ENCODE results near the gene HLA-DQA2. TPM values are rescaled to one million over a fixed set of nuclear protein-coding genes. Genes with fewer than 3 reads are reported as not detected.

Gene HLA-DQA2
- total RNA-seq, 1 experiment from 2014 or later = not detected

DNA sequence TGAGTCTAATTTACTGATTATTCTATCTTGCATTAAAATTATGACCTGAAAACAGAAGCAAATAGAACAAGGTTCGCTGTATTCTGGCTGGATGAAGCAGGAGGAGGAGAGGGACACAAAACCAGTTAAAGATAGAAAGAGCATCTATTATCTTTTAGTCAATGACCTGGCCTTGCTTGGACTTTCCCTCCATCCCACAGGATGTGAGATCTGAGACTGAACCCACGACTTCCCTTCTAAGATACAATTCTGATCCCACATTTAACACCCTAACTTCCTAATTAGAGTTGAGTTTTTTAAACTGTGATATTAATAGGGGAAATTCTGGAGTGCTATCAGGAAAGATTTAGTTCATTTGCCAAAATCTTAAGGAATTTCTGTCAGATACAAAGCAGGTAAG, 3.1 kb upstream of the HLA-DQA2 start:
- Histone ChIP-seq H3K9ac (ENCODE audit: low read length) (no peak overlapping the region), H4K20me1 (ENCODE audit: insufficient read depth) (no peaks in the 10 kb centered on the region), H3K9me2 (ENCODE audit: insufficient read depth) (no peaks in the 10 kb centered on the region), H3K9me3 (ENCODE audit: control insufficient read depth in 1 of 2, insufficient read depth in 1 of 2, low read depth in 1 of 2, low read length in 2 of 2) (no peaks in the 10 kb centered on the region), H2AFZ (ENCODE audit: low read depth, low read length, poor library complexity, severe bottlenecking) (no peak overlapping the region), H3K36me3 (ENCODE audit: control insufficient read depth in 1 of 2, insufficient read depth in 2 of 2, low read length in 2 of 2) (no peaks in the 10 kb centered on the region), H3K79me2 (ENCODE audit: insufficient read depth, low read length) (no peaks in the 10 kb centered on the region), H3K4me1 (ENCODE audit: control insufficient read depth in 1 of 2, insufficient read depth in 2 of 2, low read length in 2 of 2) (no peaks in the 10 kb centered on the region), H3K27ac (ENCODE audit: low read depth, low read length) (no peak overlapping the region), H3K4me3 (replicated peaks in 1 of 2; ENCODE audit: low read depth in 1 of 2, low read length in 2 of 2) (no peak overlapping the region), H3K27me3 (ENCODE audit: insufficient read depth, low read length) (no peaks in the 10 kb centered on the region; the same call in 1 of the 2 replicates), H3K4me2 (ENCODE audit: low read length) (no peak overlapping the region)
- TF ChIP-seq EGR1 (IDR thresholded peaks at IDR 0.05; ENCODE audit: low read depth) = no peak
- ChIA-PET RAD21 (ENCODE audit: low non-redundant PET in 1 of 2, low total read pairs in 2 of 2, uncharacterized antibody in 2 of 2, unreplicated experiment in 2 of 2) (no interaction called here), CTCF (no interaction called here), POLR2A (no interaction called here)
- no peak for ATAC-seq
- no peak for DNase-seq (ENCODE audit: low read depth, low spot score)
- BruUV-seq (replicated peaks) = no TSS peak
- intact Hi-C loops (cut with micrococcal nuclease) = no loop called here

GRCh38 chr6:32742374-32742773, 1.2 kb downstream of the HLA-DQA2 start:
- no peak overlapping the region for H3K4me3 ChIP-seq (replicated peaks in 1 of 2; ENCODE audit: low read depth in 1 of 2, low read length in 2 of 2)
- H3K27ac ChIP-seq (ENCODE audit: low read depth, low read length) = no peak overlapping the region
- CTCF ChIA-PET = no interaction called here
- no peaks in the 10 kb centered on the region for H3K9me2 ChIP-seq (ENCODE audit: insufficient read depth)
- H3K36me3 ChIP-seq (ENCODE audit: control insufficient read depth in 1 of 2, insufficient read depth in 2 of 2, low read length in 2 of 2) = no peaks in the 10 kb centered on the region
- H2AFZ ChIP-seq (ENCODE audit: low read depth, low read length, poor library complexity, severe bottlenecking) = no peak overlapping the region
- no peak overlapping the region for H3K9ac ChIP-seq (ENCODE audit: low read length)
- no peaks in the 10 kb centered on the region for H3K79me2 ChIP-seq (ENCODE audit: insufficient read depth, low read length)
- intact Hi-C loops (cut with micrococcal nuclease) = no loop called here
- no peaks in the 10 kb centered on the region for H4K20me1 ChIP-seq (ENCODE audit: insufficient read depth)
- RAD21 ChIA-PET (ENCODE audit: low non-redundant PET in 1 of 2, low total read pairs in 2 of 2, uncharacterized antibody in 2 of 2, unreplicated experiment in 2 of 2) = no interaction called here
- H3K4me2 ChIP-seq (ENCODE audit: low read length) = no peak overlapping the region
- DNase-seq (ENCODE audit: low read depth, low spot score) (no peak), ATAC-seq (no peak)
- no peaks in the 10 kb centered on the region for H3K27me3 ChIP-seq (ENCODE audit: insufficient read depth, low read length)
- no peaks in the 10 kb centered on the region for H3K4me1 ChIP-seq (ENCODE audit: control insufficient read depth in 1 of 2, insufficient read depth in 2 of 2, low read length in 2 of 2)
- POLR2A ChIA-PET = no interaction called here
- H3K9me3 ChIP-seq (ENCODE audit: control insufficient read depth in 1 of 2, insufficient read depth in 1 of 2, low read depth in 1 of 2, low read length in 2 of 2) = no peaks in the 10 kb centered on the region
- no TSS peak for BruUV-seq (replicated peaks)
- no peak for TF ChIP-seq TCF7L2 (IDR thresholded peaks at IDR 0.05; ENCODE audit: borderline replicate concordance, extremely low read depth, insufficient read depth, insufficient read length)
- no peak for TF ChIP-seq EZH2phosphoT487 (IDR thresholded peaks at IDR 0.05; ENCODE audit: borderline replicate concordance)
- TF ChIP-seq ZBTB33 (IDR thresholded peaks at IDR 0.05; ENCODE audit: extremely low read depth, insufficient replicate concordance, low read length) = no peak
- TF ChIP-seq ELF1 (IDR thresholded peaks at IDR 0.05; ENCODE audit: borderline replicate concordance, low read depth) = no peak
- TF ChIP-seq EZH2 (IDR thresholded peaks at IDR 0.05) = no peak
- TF ChIP-seq REST (IDR thresholded peaks at IDR 0.05; ENCODE audit: low read depth) = no peak
- no peak for TF ChIP-seq SP1 (IDR thresholded peaks at IDR 0.05; ENCODE audit: low read depth)
- TF ChIP-seq, protein P1, sequence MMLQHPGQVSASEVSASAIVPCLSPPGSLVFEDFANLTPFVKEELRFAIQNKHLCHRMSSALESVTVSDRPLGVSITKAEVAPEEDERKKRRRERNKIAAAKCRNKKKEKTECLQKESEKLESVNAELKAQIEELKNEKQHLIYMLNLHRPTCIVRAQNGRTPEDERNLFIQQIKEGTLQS (IDR thresholded peaks at IDR 0.05) = no peak
- TF ChIP-seq SRF (IDR thresholded peaks at IDR 0.05; ENCODE audit: low read depth) = no peak
- no peak for TF ChIP-seq SIN3A (IDR thresholded peaks at IDR 0.05; ENCODE audit: low read depth)
- TF ChIP-seq FOSL1 (IDR thresholded peaks at IDR 0.05; ENCODE audit: low read depth) = no peak
- no peak for TF ChIP-seq POLR2AphosphoS5 (IDR thresholded peaks at IDR 0.05; ENCODE audit: low read depth, low read length)
- TF ChIP-seq CBX3 (IDR thresholded peaks at IDR 0.05; ENCODE audit: low read depth) = no peak
- no peak for TF ChIP-seq YY1 (IDR thresholded peaks at IDR 0.05; ENCODE audit: extremely low read depth, insufficient replicate concordance, low read depth, low read length)
- TF ChIP-seq ZFX (IDR thresholded peaks at IDR 0.05) = no peak

All from HCT116 (cell line).